Caco-2 (cell line): ENCODE measurements around the gene LRIG1. TPM values are rescaled to one million over a fixed set of nuclear protein-coding genes. Genes with fewer than 3 reads are reported as not detected.

Experiments used
- BruUV-seq: library from RNA; stranded (reverse); fragments of 400-500 nt; replicated peaks from 2 replicates; lab custom pipeline; 2021; lab: Mats Ljungman, UMichigan
- CTCF ChIA-PET: fragments of 300-600 bp; sonication (Branson Sonifier 250); formaldehyde crosslinking; loops from one replicate; lab custom pipeline; 2022; ENCODE audit warnings: antibody characterized with exemption; lab: Charles Lee
- POLR2A ChIA-PET: fragments of 300-600 bp; sonication (Branson Sonifier 250); formaldehyde crosslinking; loops from one replicate; lab custom pipeline; 2022; ENCODE audit warnings: antibody characterized with exemption; lab: Charles Lee
- DNase-seq, 2 experiments: peaks; one replicate each; pipeline versions ENCODE4 v3.0.0 to v3.0.0-alpha.2; 2020 to 2022
- H3K27me3 ChIP-seq: replicated peaks from 2 replicates; pipeline ENCODE4 v1.6.0; 2011; ENCODE audit warnings: low read length; ENCODE audit not compliant: control insufficient read depth, insufficient read depth
- H3K36me3 ChIP-seq: 2 replicates; pipeline ENCODE4 v1.5.1; 2011; ENCODE audit warnings: low read length; ENCODE audit not compliant: control insufficient read depth, insufficient read depth
- H3K4me1 ChIP-seq: fragments of 250-450 bp; sonication (Bioruptor Pico); 2 replicates; pipeline ENCODE4 v1.5.1; 2020; ENCODE audit warnings: mild to moderate bottlenecking
- H3K4me3 ChIP-seq: 2 replicates; pipeline ENCODE4 v1.5.1; 2011; ENCODE audit warnings: low read depth, mild to moderate bottlenecking, control low read depth, low read length
- H3K9me3 ChIP-seq: fragments of 250-450 bp; sonication (Bioruptor Pico); 2 replicates; pipeline ENCODE4 v1.5.1; 2020; ENCODE audit warnings: mild to moderate bottlenecking, moderate library complexity
- H3K27ac Mint-ChIP-seq: one replicate; pipeline ENCODE4 v1.8.0; 2022; ENCODE audit warnings: mixed read lengths; ENCODE audit not compliant: unreplicated experiment
- H3K27me3 Mint-ChIP-seq: one replicate; pipeline ENCODE4 v1.8.0; 2022; ENCODE audit warnings: mixed read lengths; ENCODE audit not compliant: insufficient read depth, unreplicated experiment
- H3K36me3 Mint-ChIP-seq: one replicate; pipeline ENCODE4 v1.8.0; 2022; ENCODE audit warnings: mild to moderate bottlenecking, mixed read lengths; ENCODE audit not compliant: insufficient read depth, unreplicated experiment
- H3K4me1 Mint-ChIP-seq: one replicate; pipeline ENCODE4 v1.8.0; 2022; ENCODE audit warnings: low read depth, mixed read lengths; ENCODE audit not compliant: unreplicated experiment
- H3K4me3 Mint-ChIP-seq: one replicate; pipeline ENCODE4 v1.8.0; 2022; ENCODE audit warnings: mild to moderate bottlenecking, moderate library complexity, mixed read lengths; ENCODE audit not compliant: unreplicated experiment
- H3K9me3 Mint-ChIP-seq: one replicate; pipeline ENCODE4 v1.8.0; 2022; ENCODE audit warnings: mixed read lengths; ENCODE audit not compliant: unreplicated experiment
- CTCF ChIP-seq, 2 experiments: fragments of 200-600 bp in 1 of 2; IDR thresholded peaks; 1 replicate in 1 of 2; 2 replicates in 1 of 2; pipeline versions ENCODE4 v1.5.1 to v1.8.0; 2011 to 2022; ENCODE audit warnings: antibody characterized with exemption in 1 of 2, control low read depth in 1 of 2, inconsistent platforms in 1 of 2, low read depth in 1 of 2, low read length in 1 of 2, mild to moderate bottlenecking in 1 of 2, moderate library complexity in 1 of 2; ENCODE audit not compliant: insufficient read depth in 1 of 2, severe bottlenecking in 1 of 2, unreplicated experiment in 1 of 2
- intact Hi-C: fragments of 100-400 bp; cut with micrococcal nuclease; formaldehyde crosslinking; loops from one replicate; pipeline ENCODE4 v1.10.0; 2022; ENCODE audit not compliant: unreplicated experiment
- total RNA-seq: library from RNA; stranded (reverse); gene quantifications from 2 replicates; pipeline ENCODE4 v1.2.3, GENCODE V29; 2022

LRIG1 gene
- total RNA-seq, 1 experiment from 2014 or later: 43.4 TPM

- Mint-ChIP-seq H3K4me3 (no peak overlapping the region), H3K27ac (no peak overlapping the region), H3K9me3 (no peaks in the 10 kb centered on the region), H3K27me3 (no peaks in the 10 kb centered on the region), H3K4me1 (no peaks in the 10 kb centered on the region), H3K36me3 (peaks cover 12% of the 10 kb centered on the region)
- Histone ChIP-seq H3K4me1 (no peaks in the 10 kb centered on the region), H3K4me3 (no peak overlapping the region), H3K27me3 (no peaks in the 10 kb centered on the region), H3K9me3 (no peaks in the 10 kb centered on the region), H3K36me3 (peaks cover 3% of the 10 kb centered on the region)
- BruUV-seq: no TSS peak
- ChIA-PET POLR2A (no interaction called here), CTCF (no interaction called here)
- no peak for DNase-seq
- intact Hi-C loops: no loop called here
- TF ChIP-seq CTCF (IDR thresholded peaks at IDR 0.05; ENCODE audit: insufficient read depth in 1 of 2, low read depth in 1 of 2, low read length in 1 of 2, severe bottlenecking in 1 of 2, unreplicated experiment in 1 of 2): no peak
Observed at GRCh38 chr3:66432767-66433521, 67.9 kb downstream of the LRIG1 start.

GRCh38 chr3:66432041-66432766 lies 68.6 kb downstream of the LRIG1 start:
- no TSS peak for BruUV-seq
- ChIA-PET CTCF (no interaction called here), POLR2A (no interaction called here)
- DNase-seq: no peak
- intact Hi-C loops: no loop called here
- peaks cover 3% of the 10 kb centered on the region for H3K36me3 ChIP-seq
- Mint-ChIP-seq H3K27me3 (no peaks in the 10 kb centered on the region), H3K4me3 (no peak overlapping the region), H3K27ac (no peak overlapping the region), H3K9me3 (no peaks in the 10 kb centered on the region), H3K4me1 (no peaks in the 10 kb centered on the region), H3K36me3 (peaks cover 5% of the 10 kb centered on the region)
- no peaks in the 10 kb centered on the region for H3K27me3 ChIP-seq
- H3K9me3 ChIP-seq: no peaks in the 10 kb centered on the region
- H3K4me1 ChIP-seq: no peaks in the 10 kb centered on the region
- no peak for TF ChIP-seq CTCF (IDR thresholded peaks at IDR 0.05; ENCODE audit: insufficient read depth in 1 of 2, low read depth in 1 of 2, low read length in 1 of 2, severe bottlenecking in 1 of 2, unreplicated experiment in 1 of 2)
- H3K4me3 ChIP-seq: no peak overlapping the region

- H3K9me3 Mint-ChIP-seq: no peaks in the 10 kb centered on the region
- no peak overlapping the region for H3K4me3 Mint-ChIP-seq
- no peak overlapping the region for H3K27ac Mint-ChIP-seq
- H3K4me1 Mint-ChIP-seq: peaks cover 6% of the 10 kb centered on the region
- peaks cover 3% of the 10 kb centered on the region for H3K36me3 ChIP-seq
- H3K4me1 ChIP-seq: no peaks in the 10 kb centered on the region
- no peak overlapping the region for H3K4me3 ChIP-seq
- ChIA-PET CTCF (no interaction called here), POLR2A (no interaction called here)
- no peaks in the 10 kb centered on the region for H3K9me3 ChIP-seq
- no peaks in the 10 kb centered on the region for H3K27me3 ChIP-seq
- DNase-seq: no peak
- intact Hi-C loops: no loop called here
- no peaks in the 10 kb centered on the region for H3K27me3 Mint-ChIP-seq
- no TSS peak for BruUV-seq
- H3K36me3 Mint-ChIP-seq: no peaks in the 10 kb centered on the region
- no peak for TF ChIP-seq CTCF (IDR thresholded peaks at IDR 0.05; ENCODE audit: insufficient read depth in 1 of 2, low read depth in 1 of 2, low read length in 1 of 2, severe bottlenecking in 1 of 2, unreplicated experiment in 1 of 2)
Observed at GRCh38 chr3:66431494-66431893, 69.3 kb downstream of the LRIG1 start.
